Measurements from ENCODE around the gene NECAB3.
"Not testable (repeated sequence)": the region's sequence is repeated elsewhere in the genome, so short reads cannot be mapped to it uniquely, and the experiment has no call there.

The NECAB3 gene

GRCh38 chr20:33646191-33646590, 28.0 kb downstream of the NECAB3 start:
- TF ChIP-seq, protein P1, sequence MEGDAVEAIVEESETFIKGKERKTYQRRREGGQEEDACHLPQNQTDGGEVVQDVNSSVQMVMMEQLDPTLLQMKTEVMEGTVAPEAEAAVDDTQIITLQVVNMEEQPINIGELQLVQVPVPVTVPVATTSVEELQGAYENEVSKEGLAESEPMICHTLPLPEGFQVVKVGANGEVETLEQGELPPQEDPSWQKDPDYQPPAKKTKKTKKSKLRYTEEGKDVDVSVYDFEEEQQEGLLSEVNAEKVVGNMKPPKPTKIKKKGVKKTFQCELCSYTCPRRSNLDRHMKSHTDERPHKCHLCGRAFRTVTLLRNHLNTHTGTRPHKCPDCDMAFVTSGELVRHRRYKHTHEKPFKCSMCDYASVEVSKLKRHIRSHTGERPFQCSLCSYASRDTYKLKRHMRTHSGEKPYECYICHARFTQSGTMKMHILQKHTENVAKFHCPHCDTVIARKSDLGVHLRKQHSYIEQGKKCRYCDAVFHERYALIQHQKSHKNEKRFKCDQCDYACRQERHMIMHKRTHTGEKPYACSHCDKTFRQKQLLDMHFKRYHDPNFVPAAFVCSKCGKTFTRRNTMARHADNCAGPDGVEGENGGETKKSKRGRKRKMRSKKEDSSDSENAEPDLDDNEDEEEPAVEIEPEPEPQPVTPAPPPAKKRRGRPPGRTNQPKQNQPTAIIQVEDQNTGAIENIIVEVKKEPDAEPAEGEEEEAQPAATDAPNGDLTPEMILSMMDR (IDR thresholded peaks at IDR 0.05; ENCODE audit: borderline replicate concordance, insufficient read depth, low read depth, low read length) = no peak
- no peak overlapping the region for H3K4me3 ChIP-seq (ENCODE audit: low read depth, low read length)

- TF ChIP-seq, protein P1 (IDR thresholded peaks at IDR 0.05; ENCODE audit: borderline replicate concordance, insufficient read depth, low read depth, low read length) = no peak
- no peak overlapping the region for H3K4me3 ChIP-seq (ENCODE audit: low read depth, low read length)
Measured at GRCh38 chr20:33645396-33645795, 28.8 kb downstream of the NECAB3 start.

GRCh38 chr20:33645072-33645358, 29.2 kb downstream of the NECAB3 start:
- no peak overlapping the region for H3K4me3 ChIP-seq (ENCODE audit: low read depth, low read length)
- TF ChIP-seq, protein P1 (IDR thresholded peaks at IDR 0.05; ENCODE audit: borderline replicate concordance, insufficient read depth, low read depth, low read length) = no peak

- no peak overlapping the region for H3K4me3 ChIP-seq (ENCODE audit: low read depth, low read length)
- TF ChIP-seq, protein P1 (IDR thresholded peaks at IDR 0.05; ENCODE audit: borderline replicate concordance, insufficient read depth, low read depth, low read length) = no peak
Measured at GRCh38 chr20:33644313-33645071, 29.7 kb downstream of the NECAB3 start.

DNA sequence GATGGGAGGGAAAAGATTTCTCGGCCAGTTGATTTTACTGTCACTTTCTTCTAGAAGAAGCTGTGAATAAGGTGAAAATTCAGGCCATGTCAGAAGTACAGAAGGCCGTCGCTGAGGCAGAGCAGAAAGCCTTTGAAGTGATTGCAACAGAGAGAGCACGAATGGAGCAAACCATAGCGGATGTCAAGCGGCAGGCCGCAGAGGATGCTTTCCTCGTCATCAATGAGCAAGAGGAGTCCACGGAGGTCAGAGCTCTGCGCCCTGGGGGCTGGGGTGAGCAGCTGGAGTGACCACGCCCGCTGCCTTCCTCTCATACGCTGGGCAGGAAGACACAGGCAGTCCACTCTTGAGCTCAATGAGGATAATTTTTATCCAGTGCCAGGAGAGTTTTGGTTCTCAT, 33.9 kb downstream of the NECAB3 start:
- TF ChIP-seq, protein P1 (IDR thresholded peaks at IDR 0.05; ENCODE audit: borderline replicate concordance, insufficient read depth, low read depth, low read length) = no peak
- no peak overlapping the region for H3K4me3 ChIP-seq (ENCODE audit: low read depth, low read length)

- TF ChIP-seq, protein P1 (IDR thresholded peaks at IDR 0.05; ENCODE audit: borderline replicate concordance, insufficient read depth, low read depth, low read length) = no peak
- no peak overlapping the region for H3K4me3 ChIP-seq (ENCODE audit: low read depth, low read length)
Measured at GRCh38 chr20:33636776-33637175, 37.5 kb downstream of the NECAB3 start.

- no peak overlapping the region for H3K4me3 ChIP-seq (ENCODE audit: low read depth, low read length)
- TF ChIP-seq, protein P1 (IDR thresholded peaks at IDR 0.05; ENCODE audit: borderline replicate concordance, insufficient read depth, low read depth, low read length) = no peak
Measured at GRCh38 chr20:33635341-33635740, 38.9 kb downstream of the NECAB3 start.

DNA sequence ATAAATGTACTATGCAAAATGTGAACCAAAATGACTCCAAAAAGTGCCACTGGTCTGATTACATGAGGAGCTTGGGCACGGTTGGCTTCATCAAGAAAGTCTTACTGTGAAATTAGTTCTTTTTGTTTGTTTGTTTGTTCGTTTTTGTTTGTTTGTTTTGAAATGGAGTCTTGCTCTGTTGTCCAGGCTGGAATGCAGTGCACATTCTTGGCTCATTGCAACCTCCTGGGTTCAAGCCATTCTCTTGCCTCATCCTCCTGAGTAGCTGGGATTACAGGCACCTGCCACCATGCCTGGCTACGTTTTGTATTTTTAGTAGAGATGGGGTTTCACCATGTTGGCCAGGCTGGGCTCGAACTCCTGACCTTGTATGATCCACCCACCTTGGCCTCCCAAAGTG, 42.3 kb downstream of the NECAB3 start:
- H3K4me3 ChIP-seq (ENCODE audit: low read depth, low read length) = not testable (repeated sequence)

Measured in GM12875 (cell line).